Keratinocyte (primary cell): ENCODE results near the gene POC5.

Source experiments
- CTCF ChIP-seq, 3 experiments: IDR thresholded peaks in 1 of 3; conservative IDR thresholded peaks in 1 of 3; optimal IDR thresholded peaks in 1 of 3; 2 replicates in 2 of 3; 3 replicates in 1 of 3; pipeline versions ENCODE3 to v1.5.1; 2011; ENCODE audit warnings: low read length in 3 of 3, mild to moderate bottlenecking in 3 of 3, moderate library complexity in 2 of 3, control low read depth in 1 of 3, inconsistent platforms in 1 of 3; ENCODE audit not compliant: insufficient read depth in 2 of 3; ENCODE audit errors: extremely low read depth in 1 of 3
- EZH2 ChIP-seq: IDR thresholded peaks from one replicate; pipeline ENCODE4 v1.6.1; 2012; ENCODE audit warnings: inconsistent platforms, mild to moderate bottlenecking, low read length, moderate library complexity

GRCh38 chr5:75656311-75657003, 60.8 kb downstream of the POC5 start:
- TF ChIP-seq CTCF (optimal IDR thresholded peaks at IDR 0.05 in 1 of 3, IDR thresholded peaks at IDR 0.05 in 1 of 3, conservative IDR thresholded peaks at IDR 0.05 in 1 of 3; ENCODE audit: extremely low read depth in 1 of 3, insufficient read depth in 2 of 3, low read length in 3 of 3) (no peak), EZH2 (no peak)
